ENCODE results near the gene TAS2R14. TPM values are rescaled to one million over a fixed set of nuclear protein-coding genes. Genes with fewer than 3 reads are reported as not detected.

The TAS2R14 gene
- total and polyA plus RNA-seq, 5 donors from 2014 or later, result 0.26 to 2.5 (median 0.87) TPM

GRCh38 chr12:10904686-10905085, 34.4 kb downstream of the TAS2R14 start:
- H3K9me3 Mint-ChIP-seq, result peaks cover 3 to 36% (median 12%) of the 10 kb centered on the region in 7 donors
- peak overlapping the region in 1 of 3 donors; percentile 34 for H3K27ac Mint-ChIP-seq
- Histone ChIP-seq H3K27me3 (ENCODE audit: control insufficient read depth, insufficient read depth, low read length) (no peaks in the 10 kb centered on the region), H3K27ac (ENCODE audit: insufficient read depth, low read length, poor library complexity, severe bottlenecking) (no peak overlapping the region), H3K4me3 (ENCODE audit: low read depth, low read length) (no peak overlapping the region), H3K9me3 (ENCODE audit: control insufficient read depth in 2 of 2, low read length in 2 of 2) (peaks cover 16 to 22% of the 10 kb centered on the region in 2 experiments), H3K4me1 (ENCODE audit: control insufficient read depth, insufficient read depth, low read length, poor library complexity, severe bottlenecking) (no peaks in the 10 kb centered on the region), H3K36me3 (ENCODE audit: control insufficient read depth, insufficient read depth, low read length) (no peaks in the 10 kb centered on the region)
- no peak for ATAC-seq (ENCODE audit: low read depth in 2 of 2)
- H3K36me3 Mint-ChIP-seq, result peaks cover 57% of the 10 kb centered on the region
- no peaks in the 10 kb centered on the region for H3K27me3 Mint-ChIP-seq
- H3K4me3 Mint-ChIP-seq, result no peak overlapping the region
- peaks cover 0 to under 1% (median 0%) of the 10 kb centered on the region in 4 donors for H3K4me1 Mint-ChIP-seq
- no peak for DNase-seq

GRCh38 chr12:10901427-10901826, 37.6 kb downstream of the TAS2R14 start:
- H3K9me3 Mint-ChIP-seq, result peaks cover 5 to 35% (median 15%) of the 10 kb centered on the region in 7 donors
- no peak for DNase-seq
- H3K27ac Mint-ChIP-seq, result no peak overlapping the region
- no peaks in the 10 kb centered on the region for H3K4me1 ChIP-seq (ENCODE audit: control insufficient read depth, insufficient read depth, low read length, poor library complexity, severe bottlenecking)
- H3K4me1 Mint-ChIP-seq, result peaks cover 0 to 4% (median 1%) of the 10 kb centered on the region in 4 donors
- H3K9me3 ChIP-seq (ENCODE audit: control insufficient read depth in 2 of 2, low read length in 2 of 2), result peaks cover 16 to 22% of the 10 kb centered on the region in 2 experiments
- no peak for ATAC-seq (ENCODE audit: low read depth in 2 of 2)
- H3K36me3 ChIP-seq (ENCODE audit: control insufficient read depth, insufficient read depth, low read length), result no peaks in the 10 kb centered on the region
- H3K27me3 Mint-ChIP-seq, result no peaks in the 10 kb centered on the region
- peaks cover 44% of the 10 kb centered on the region for H3K36me3 Mint-ChIP-seq
- H3K4me3 Mint-ChIP-seq, result no peak overlapping the region
- H3K4me3 ChIP-seq (ENCODE audit: low read depth, low read length), result no peak overlapping the region
- H3K27me3 ChIP-seq (ENCODE audit: control insufficient read depth, insufficient read depth, low read length), result no peaks in the 10 kb centered on the region
- H3K27ac ChIP-seq (ENCODE audit: insufficient read depth, low read length, poor library complexity, severe bottlenecking), result no peak overlapping the region

GRCh38 chr12:10900972-10901371, 38.1 kb downstream of the TAS2R14 start:
- Histone ChIP-seq H3K27me3 (ENCODE audit: control insufficient read depth, insufficient read depth, low read length) (no peaks in the 10 kb centered on the region), H3K36me3 (ENCODE audit: control insufficient read depth, insufficient read depth, low read length) (no peaks in the 10 kb centered on the region), H3K27ac (ENCODE audit: insufficient read depth, low read length, poor library complexity, severe bottlenecking) (no peak overlapping the region), H3K4me1 (ENCODE audit: control insufficient read depth, insufficient read depth, low read length, poor library complexity, severe bottlenecking) (no peaks in the 10 kb centered on the region), H3K9me3 (ENCODE audit: control insufficient read depth in 2 of 2, low read length in 2 of 2) (peaks cover 16 to 22% of the 10 kb centered on the region in 2 experiments), H3K4me3 (ENCODE audit: low read depth, low read length) (no peak overlapping the region)
- Mint-ChIP-seq H3K4me3 (no peak overlapping the region), H3K27ac (no peak overlapping the region), H3K4me1 (peaks cover 0 to 4% (median 1%) of the 10 kb centered on the region in 4 donors), H3K36me3 (peaks cover 43% of the 10 kb centered on the region), H3K27me3 (no peaks in the 10 kb centered on the region), H3K9me3 (peaks cover 5 to 35% (median 15%) of the 10 kb centered on the region in 7 donors)
- ATAC-seq (ENCODE audit: low read depth in 2 of 2), result no peak
- DNase-seq, result no peak

GRCh38 chr12:10900530-10900929, 38.5 kb downstream of the TAS2R14 start:
- peaks cover 5 to 32% (median 13%) of the 10 kb centered on the region in 7 donors for H3K9me3 Mint-ChIP-seq
- Histone ChIP-seq H3K9me3 (ENCODE audit: control insufficient read depth in 2 of 2, low read length in 2 of 2) (peaks cover 16 to 22% of the 10 kb centered on the region in 2 experiments), H3K36me3 (ENCODE audit: control insufficient read depth, insufficient read depth, low read length) (no peaks in the 10 kb centered on the region), H3K4me3 (ENCODE audit: low read depth, low read length) (no peak overlapping the region), H3K27me3 (ENCODE audit: control insufficient read depth, insufficient read depth, low read length) (no peaks in the 10 kb centered on the region), H3K4me1 (ENCODE audit: control insufficient read depth, insufficient read depth, low read length, poor library complexity, severe bottlenecking) (no peaks in the 10 kb centered on the region), H3K27ac (ENCODE audit: insufficient read depth, low read length, poor library complexity, severe bottlenecking) (no peak overlapping the region)
- no peak overlapping the region for H3K27ac Mint-ChIP-seq
- no peak for DNase-seq
- ATAC-seq (ENCODE audit: low read depth in 2 of 2), result no peak
- peaks cover 43% of the 10 kb centered on the region for H3K36me3 Mint-ChIP-seq
- peaks cover 0 to 4% (median 1%) of the 10 kb centered on the region in 4 donors for H3K4me1 Mint-ChIP-seq
- no peak overlapping the region for H3K4me3 Mint-ChIP-seq
- no peaks in the 10 kb centered on the region for H3K27me3 Mint-ChIP-seq

GRCh38 chr12:10896854-10897253, 42.2 kb downstream of the TAS2R14 start:
- ATAC-seq (ENCODE audit: low read depth in 2 of 2) (no peak), DNase-seq (no peak)
- Histone ChIP-seq H3K36me3 (ENCODE audit: control insufficient read depth, insufficient read depth, low read length) (no peaks in the 10 kb centered on the region), H3K27ac (ENCODE audit: insufficient read depth, low read length, poor library complexity, severe bottlenecking) (no peak overlapping the region), H3K4me1 (ENCODE audit: control insufficient read depth, insufficient read depth, low read length, poor library complexity, severe bottlenecking) (no peaks in the 10 kb centered on the region), H3K4me3 (ENCODE audit: low read depth, low read length) (no peak overlapping the region), H3K27me3 (ENCODE audit: control insufficient read depth, insufficient read depth, low read length) (no peaks in the 10 kb centered on the region), H3K9me3 (ENCODE audit: control insufficient read depth in 2 of 2, low read length in 2 of 2) (no peaks in the 10 kb centered on the region)
- peaks cover 0 to 6% (median 4%) of the 10 kb centered on the region in 7 donors for H3K9me3 Mint-ChIP-seq
- H3K4me1 Mint-ChIP-seq, result peaks cover 0 to 4% (median 1%) of the 10 kb centered on the region in 4 donors
- H3K27ac Mint-ChIP-seq, result no peak overlapping the region
- H3K36me3 Mint-ChIP-seq, result peaks cover 29% of the 10 kb centered on the region
- no peak overlapping the region for H3K4me3 Mint-ChIP-seq
- no peaks in the 10 kb centered on the region for H3K27me3 Mint-ChIP-seq

- Histone ChIP-seq H3K4me3 (ENCODE audit: low read depth, low read length) (no peak overlapping the region), H3K36me3 (ENCODE audit: control insufficient read depth, insufficient read depth, low read length) (no peaks in the 10 kb centered on the region), H3K9me3 (ENCODE audit: control insufficient read depth in 2 of 2, low read length in 2 of 2) (no peaks in the 10 kb centered on the region), H3K27ac (ENCODE audit: insufficient read depth, low read length, poor library complexity, severe bottlenecking) (no peak overlapping the region), H3K27me3 (ENCODE audit: control insufficient read depth, insufficient read depth, low read length) (no peaks in the 10 kb centered on the region), H3K4me1 (ENCODE audit: control insufficient read depth, insufficient read depth, low read length, poor library complexity, severe bottlenecking) (no peaks in the 10 kb centered on the region)
- Mint-ChIP-seq H3K36me3 (peaks cover 30% of the 10 kb centered on the region), H3K4me1 (peaks cover 0 to 3% (median 0%) of the 10 kb centered on the region in 4 donors), H3K4me3 (no peak overlapping the region), H3K27me3 (no peaks in the 10 kb centered on the region), H3K9me3 (peaks cover 0 to 2% (median 0%) of the 10 kb centered on the region in 7 donors), H3K27ac (no peak overlapping the region)
- ATAC-seq (ENCODE audit: low read depth in 2 of 2), result no peak
- no peak for DNase-seq
These were observed 47.1 kb downstream of the TAS2R14 start for GRCh38 chr12:10891937-10892336.

GRCh38 chr12:10889226-10889625, 49.8 kb downstream of the TAS2R14 start:
- Histone ChIP-seq H3K27me3 (ENCODE audit: control insufficient read depth, insufficient read depth, low read length) (no peaks in the 10 kb centered on the region), H3K4me1 (ENCODE audit: control insufficient read depth, insufficient read depth, low read length, poor library complexity, severe bottlenecking) (no peaks in the 10 kb centered on the region), H3K36me3 (ENCODE audit: control insufficient read depth, insufficient read depth, low read length) (no peaks in the 10 kb centered on the region), H3K4me3 (ENCODE audit: low read depth, low read length) (no peak overlapping the region), H3K9me3 (ENCODE audit: control insufficient read depth in 2 of 2, low read length in 2 of 2) (no peaks in the 10 kb centered on the region), H3K27ac (ENCODE audit: insufficient read depth, low read length, poor library complexity, severe bottlenecking) (no peak overlapping the region)
- DNase-seq (no peak), ATAC-seq (ENCODE audit: low read depth in 2 of 2) (no peak)
- H3K27ac Mint-ChIP-seq, result no peak overlapping the region
- H3K36me3 Mint-ChIP-seq, result peaks cover 28% of the 10 kb centered on the region
- H3K4me1 Mint-ChIP-seq, result peaks cover 0 to 3% (median 0%) of the 10 kb centered on the region in 4 donors
- no peaks in the 10 kb centered on the region for H3K27me3 Mint-ChIP-seq
- H3K9me3 Mint-ChIP-seq, result peaks cover 0 to 2% (median 0%) of the 10 kb centered on the region in 7 donors
- no peak overlapping the region for H3K4me3 Mint-ChIP-seq

Data from CD4-positive, CD25-positive, alpha-beta regulatory T cell (primary cell).